ENCODE measurements around the gene MON2. TPM values are rescaled to one million over a fixed set of nuclear protein-coding genes. Genes with fewer than 3 reads are reported as not detected.
"Not testable (repeated sequence)": the region's sequence is repeated elsewhere in the genome, so short reads cannot be mapped to it uniquely, and the experiment has no call there.

The MON2 gene
- total RNA-seq, 1 experiment from 2014 or later: 6.6 TPM

- no peak for DNase-seq (ENCODE audit: low spot score)
Measured at GRCh38 chr12:62543324-62543723, 76.7 kb downstream of the MON2 start.

- DNase-seq (ENCODE audit: low spot score): no peak
Measured at GRCh38 chr12:62543741-62544140, 77.1 kb downstream of the MON2 start.

- DNase-seq (ENCODE audit: low spot score): peak; percentile 20
Measured at GRCh38 chr12:62552906-62553556, 86.4 kb downstream of the MON2 start.

GRCh38 chr12:62559366-62559765 is 92.7 kb downstream of the MON2 start:
- DNase-seq (ENCODE audit: low spot score): not testable (repeated sequence)

- no peak for DNase-seq (ENCODE audit: low spot score)
Measured at GRCh38 chr12:62562846-62563245, 96.2 kb downstream of the MON2 start.

- no peak for DNase-seq (ENCODE audit: low spot score)
Measured at GRCh38 chr12:62575036-62575435, 108.4 kb downstream of the MON2 start.

- no peak for DNase-seq (ENCODE audit: low spot score)
Measured at GRCh38 chr12:62576503-62576902, 109.9 kb downstream of the MON2 start.

- no peak for DNase-seq (ENCODE audit: low spot score)
Measured at GRCh38 chr12:62578726-62579125, 112.1 kb downstream of the MON2 start.

GRCh38 chr12:62581288-62582064 is 114.8 kb downstream of the MON2 start:
- peak; percentile 69 for DNase-seq (ENCODE audit: low spot score)

- DNase-seq (ENCODE audit: low spot score): no peak
Measured at GRCh38 chr12:62582065-62582366, 115.4 kb downstream of the MON2 start.

GRCh38 chr12:62584619-62585018 is 118.0 kb downstream of the MON2 start:
- no peak for DNase-seq (ENCODE audit: low spot score)

GRCh38 chr12:62586850-62587249 is 120.2 kb downstream of the MON2 start:
- no peak for DNase-seq (ENCODE audit: low spot score)

GRCh38 chr12:62588916-62589315 is 122.3 kb downstream of the MON2 start:
- no peak for DNase-seq (ENCODE audit: low spot score)

GRCh38 chr12:62597253-62597652 is 130.6 kb downstream of the MON2 start:
- no peak for DNase-seq (ENCODE audit: low spot score)

- DNase-seq (ENCODE audit: low spot score): no peak
Measured at GRCh38 chr12:62598846-62599245, 132.2 kb downstream of the MON2 start.

GRCh38 chr12:62599854-62600437 is 133.3 kb downstream of the MON2 start:
- DNase-seq (ENCODE audit: low spot score): no peak

GRCh38 chr12:62601765-62602164 is 135.1 kb downstream of the MON2 start:
- DNase-seq (ENCODE audit: low spot score): no peak

GRCh38 chr12:62602255-62603060 is 135.8 kb downstream of the MON2 start:
- peak; percentile 87 for DNase-seq (ENCODE audit: low spot score)

GRCh38 chr12:62603061-62603810 is 136.6 kb downstream of the MON2 start:
- DNase-seq (ENCODE audit: low spot score): peak; percentile 88

- DNase-seq (ENCODE audit: low spot score): no peak
Measured at GRCh38 chr12:62603811-62604098, 137.1 kb downstream of the MON2 start.

- no peak for DNase-seq (ENCODE audit: low spot score)
Measured at GRCh38 chr12:62604373-62604772, 137.7 kb downstream of the MON2 start.

GRCh38 chr12:62604871-62605270 is 138.2 kb downstream of the MON2 start:
- DNase-seq (ENCODE audit: low spot score): peak; percentile 33
